HEK293 (cell line): ENCODE measurements around the gene OR8B12.

Experiments used
- CTCF ChIA-PET: fragments of 350-600 bp; formaldehyde crosslinking; extraction: SDS; loops from one replicate; lab custom pipeline; 2021; ENCODE audit warnings: antibody characterized with exemption; lab: Yijun Ruan, JAX
- POLR2A ChIA-PET: fragments of 300-600 bp; formaldehyde crosslinking; extraction: SDS; loops from one replicate; lab custom pipeline; 2020; ENCODE audit warnings: antibody characterized with exemption, inconsistent platforms; lab: Yijun Ruan, JAX
- H3K27ac ChIP-seq: fragments of 200-500 bp; sonication (Bioruptor generic); 2 replicates; pipeline ENCODE4 v1.5.1; 2014; ENCODE audit warnings: low read depth, low read length, control low read depth, inconsistent platforms; ENCODE audit errors: extremely low read depth
- H3K36me3 ChIP-seq, 2 experiments: fragments of 200-500 bp in 1 of 2; sonication (Bioruptor generic) in 1 of 2; 1 replicate in 1 of 2; 2 replicates in 1 of 2; pipeline ENCODE4 v1.5.1; 2014 to 2017; ENCODE audit warnings: inconsistent platforms in 2 of 2, low read length in 2 of 2; ENCODE audit not compliant: control insufficient read depth in 2 of 2, insufficient read depth in 1 of 2
- H3K4me1 ChIP-seq: fragments of 200-500 bp; sonication (Bioruptor generic); 2 replicates; pipeline ENCODE4 v1.5.1; 2014; ENCODE audit warnings: mild to moderate bottlenecking, low read length, inconsistent platforms; ENCODE audit not compliant: control insufficient read depth, insufficient read depth
- H3K4me3 ChIP-seq: 2 replicates; pipeline ENCODE4 v1.5.1; 2011; ENCODE audit warnings: low read depth, mild to moderate bottlenecking, control low read depth, low read length, moderate library complexity
- H3K9me3 ChIP-seq: fragments of 200-500 bp; sonication (Bioruptor generic); 2 replicates; pipeline ENCODE4 v1.5.1; 2014; ENCODE audit warnings: low read depth, low read length, inconsistent platforms; ENCODE audit not compliant: control insufficient read depth, insufficient read depth
- EGR2 ChIP-seq: fragments of 450-650 bp; formaldehyde crosslinking; IDR thresholded peaks from 2 replicates; pipeline ENCODE4 v1.5.1; 2016; ENCODE audit warnings: low read depth, missing biosample characterization, missing genetic modification characterization
- HOXA7 ChIP-seq: sonication (generic); formaldehyde crosslinking; IDR thresholded peaks from 2 replicates; pipeline ENCODE4 v1.8.1; 2022; ENCODE audit warnings: missing genetic modification reagents, borderline replicate concordance
- PRDM6 ChIP-seq: fragments of 450-650 bp; formaldehyde crosslinking; IDR thresholded peaks from 2 replicates; pipeline ENCODE4 v1.5.1; 2017; ENCODE audit warnings: missing biosample characterization, missing genetic modification characterization
- TRIM28 ChIP-seq: IDR thresholded peaks from 2 replicates; pipeline ENCODE4 v1.6.1; 2011; ENCODE audit warnings: low read length, control low read depth, borderline replicate concordance
- ZBTB11 ChIP-seq: fragments of 450-650 bp; formaldehyde crosslinking; conservative IDR thresholded peaks from 2 replicates; pipeline ENCODE4 v1.5.1; 2016; ENCODE audit warnings: low read depth, missing biosample characterization, missing genetic modification characterization
- ZNF416 ChIP-seq: fragments of 450-650 bp; formaldehyde crosslinking; IDR thresholded peaks from 2 replicates; pipeline ENCODE4 v1.5.1; 2016; ENCODE audit warnings: missing biosample characterization, missing genetic modification characterization
- ZNF433 ChIP-seq: fragments of 450-650 bp; formaldehyde crosslinking; IDR thresholded peaks from 2 replicates; pipeline ENCODE4 v1.5.1; 2016; ENCODE audit warnings: missing biosample characterization, missing genetic modification characterization, low read depth
- ZNF449 ChIP-seq: fragments of 450-650 bp; formaldehyde crosslinking; IDR thresholded peaks from 2 replicates; pipeline ENCODE4 v1.5.1; 2017; ENCODE audit warnings: missing biosample characterization, mild to moderate bottlenecking, missing genetic modification characterization, moderate library complexity
- ZNF626 ChIP-seq: fragments of 450-650 bp; sonication (Bioruptor Pico); formaldehyde crosslinking; IDR thresholded peaks from 2 replicates; pipeline ENCODE4 v1.5.1; 2018; ENCODE audit warnings: missing biosample characterization, missing genetic modification characterization, inconsistent platforms
- ZNF654 ChIP-seq: fragments of 450-650 bp; formaldehyde crosslinking; IDR thresholded peaks from 2 replicates; pipeline ENCODE4 v1.5.1; 2016; ENCODE audit warnings: low read depth, missing biosample characterization, missing genetic modification characterization
- ZNF658 ChIP-seq: fragments of 450-650 bp; formaldehyde crosslinking; IDR thresholded peaks from 2 replicates; pipeline ENCODE4; 2016; ENCODE audit warnings: missing biosample characterization, missing genetic modification characterization
- ZSCAN23 ChIP-seq: fragments of 450-650 bp; formaldehyde crosslinking; IDR thresholded peaks from 2 replicates; pipeline ENCODE4 v1.5.1; 2016; ENCODE audit warnings: missing biosample characterization, missing genetic modification characterization
- ZSCAN4 ChIP-seq: fragments of 450-650 bp; formaldehyde crosslinking; IDR thresholded peaks from 2 replicates; pipeline ENCODE4 v1.5.1; 2017; ENCODE audit warnings: missing biosample characterization, missing genetic modification characterization

OR8B12 gene

GRCh38 chr11:124591430-124591829, 48.0 kb upstream of the OR8B12 start:
- POLR2A ChIA-PET, result no interaction called here
- H3K9me3 ChIP-seq, result no peaks in the 10 kb centered on the region
- H3K4me1 ChIP-seq, result no peaks in the 10 kb centered on the region
- CTCF ChIA-PET, result no interaction called here
- H3K27ac ChIP-seq, result no peak overlapping the region
- H3K4me3 ChIP-seq, result no peak overlapping the region
- TF ChIP-seq HOXA7 (no peak), ZNF626 (tag by site-specific recombination) (no peak), ZNF416 (tag by site-specific recombination) (no peak), ZSCAN23 (tag by site-specific recombination) (no peak), TRIM28 (no peak), PRDM6 (no peak), ZNF658 (tag by site-specific recombination) (no peak), EGR2 (tag by site-specific recombination) (no peak), ZBTB11 (tag by site-specific recombination) (no peak), ZNF449 (tag by site-specific recombination) (no peak), ZSCAN4 (tag by site-specific recombination) (no peak)
- no peaks in the 10 kb centered on the region for H3K36me3 ChIP-seq

GRCh38 chr11:124586238-124586860, 42.9 kb upstream of the OR8B12 start:
- POLR2A ChIA-PET, result no interaction called here
- no peaks in the 10 kb centered on the region for H3K9me3 ChIP-seq
- TF ChIP-seq ZNF654 (peak; percentile 34; the same call in 1 of the 2 replicates), ZNF433 (no peak)
- no peaks in the 10 kb centered on the region for H3K36me3 ChIP-seq
- H3K4me3 ChIP-seq, result no peak overlapping the region
- no peak overlapping the region for H3K27ac ChIP-seq
- H3K4me1 ChIP-seq, result no peaks in the 10 kb centered on the region
- CTCF ChIA-PET, result interaction anchor here (0.6 to 2.5 kb wide), 15 partner anchors 9 to 517 kb away, joined by 3 to 32 read pairs (median 4); no protein-coding TSS in a partner anchor
